Measurements from ENCODE around the gene ADSL.
A peak's percentile ranks its signal among the peaks of the same experiment; 100 is the strongest.
"Not testable (repeated sequence)": the region's sequence is repeated elsewhere in the genome, so short reads cannot be mapped to it uniquely, and the experiment has no call there.

The ADSL gene

DNA sequence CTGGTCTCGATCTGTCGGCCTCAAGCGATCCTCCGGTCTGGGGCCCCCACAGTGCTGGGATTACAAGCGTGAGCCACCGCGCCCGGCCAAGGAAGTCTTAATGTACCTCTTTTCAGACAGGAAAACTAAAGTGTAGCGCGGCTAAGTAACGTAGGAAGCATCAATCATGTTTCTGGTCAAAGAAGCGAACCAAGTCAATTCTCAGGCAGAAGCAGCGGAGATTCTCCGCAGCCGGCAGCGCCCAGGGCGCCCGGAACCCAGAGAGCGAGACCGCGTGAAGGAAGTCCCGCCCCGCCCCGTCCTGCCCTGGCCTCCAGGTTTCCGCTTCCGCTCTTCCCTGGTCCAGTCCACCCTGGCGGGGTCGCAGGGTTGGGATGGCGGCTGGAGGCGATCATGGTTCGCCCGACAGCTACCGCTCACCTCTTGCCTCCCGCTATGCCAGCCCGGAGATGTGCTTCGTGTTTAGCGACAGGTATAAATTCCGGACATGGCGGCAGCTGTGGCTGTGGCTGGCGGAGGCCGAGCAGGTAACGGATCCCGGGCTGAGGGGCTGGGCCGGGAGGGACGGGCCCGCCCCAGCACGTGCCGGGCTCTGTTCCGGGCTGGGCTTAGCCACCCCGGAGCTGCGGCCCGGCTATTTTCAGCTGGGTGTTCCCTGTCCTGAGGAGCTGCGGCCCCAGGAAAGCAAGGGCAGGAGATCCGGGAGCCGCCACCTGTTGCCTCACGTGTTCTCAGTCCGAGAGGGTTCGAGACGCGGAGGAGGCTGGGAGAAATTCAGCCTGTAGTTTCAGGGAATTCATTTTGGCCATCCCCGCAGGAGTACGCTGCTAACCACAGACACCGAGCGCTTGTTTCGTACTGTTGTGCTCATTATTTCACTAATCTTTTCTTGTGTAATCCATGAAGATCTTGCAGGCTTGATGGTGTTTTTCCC, at the start of gene ADSL:
Gene ADSL, plus strand, starts transcription at position 316 of the 934 bp plus-strand sequence. Its CDS starts 59 bp downstream, at position 375.
- DNase-seq = peak; percentile 61 to 81 (median 74)

DNA sequence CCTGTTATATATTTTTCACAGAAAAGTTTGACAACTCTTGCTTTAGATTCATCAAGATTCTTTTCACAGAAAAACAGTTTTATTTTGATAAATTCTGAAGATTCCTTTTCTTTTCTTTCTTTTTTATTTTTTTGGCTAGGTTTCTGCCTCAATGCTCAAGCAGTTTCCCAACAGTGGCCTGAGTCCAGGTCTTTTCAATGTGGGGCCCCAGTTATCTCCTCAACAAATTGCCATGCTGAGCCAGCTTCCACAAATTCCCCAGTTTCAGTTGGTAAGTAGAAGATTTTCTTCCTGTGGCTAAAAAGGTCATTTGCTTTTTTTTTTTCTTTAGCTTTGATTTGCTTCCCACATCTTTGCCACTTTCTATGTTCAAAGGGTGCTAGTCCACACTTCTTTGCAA, 46.0 kb upstream of the ADSL start:
- DNase-seq = no peak

DNA sequence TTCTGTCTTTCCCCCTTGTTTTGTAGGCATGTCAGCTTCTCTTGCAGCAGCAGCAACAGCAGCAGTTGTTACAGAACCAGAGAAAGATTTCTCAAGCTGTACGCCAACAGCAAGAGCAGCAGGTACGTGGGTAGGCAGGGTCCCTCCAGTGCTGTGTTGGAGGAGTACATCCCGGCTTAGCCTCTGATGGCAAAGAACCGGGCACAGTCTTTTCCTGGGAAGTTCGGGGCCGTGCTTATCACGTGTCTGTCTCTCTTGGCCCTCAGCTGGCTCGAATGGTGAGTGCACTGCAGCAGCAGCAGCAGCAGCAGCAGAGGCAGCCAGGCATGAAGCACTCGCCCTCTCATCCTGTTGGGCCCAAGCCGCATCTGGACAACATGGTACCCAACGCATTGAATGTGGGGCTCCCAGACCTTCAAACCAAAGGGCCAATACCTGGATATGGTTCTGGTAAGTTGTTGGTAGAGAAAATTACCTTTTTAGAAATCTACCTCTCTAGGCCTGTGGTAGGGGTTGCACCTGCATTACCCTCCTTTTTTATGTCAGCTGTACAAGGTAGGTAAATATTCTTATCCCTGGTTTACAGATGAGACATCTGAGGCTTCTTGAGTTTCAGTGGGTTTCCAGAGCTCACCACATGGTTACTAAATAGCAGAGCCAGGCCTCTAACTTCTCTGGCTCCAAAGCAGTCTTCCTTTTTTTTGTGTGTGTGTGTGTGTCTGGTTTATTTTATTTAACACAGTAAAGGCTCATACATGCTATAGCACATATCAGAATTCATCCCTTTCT, 45.2 kb upstream of the ADSL start:
- DNase-seq = no peak

DNA sequence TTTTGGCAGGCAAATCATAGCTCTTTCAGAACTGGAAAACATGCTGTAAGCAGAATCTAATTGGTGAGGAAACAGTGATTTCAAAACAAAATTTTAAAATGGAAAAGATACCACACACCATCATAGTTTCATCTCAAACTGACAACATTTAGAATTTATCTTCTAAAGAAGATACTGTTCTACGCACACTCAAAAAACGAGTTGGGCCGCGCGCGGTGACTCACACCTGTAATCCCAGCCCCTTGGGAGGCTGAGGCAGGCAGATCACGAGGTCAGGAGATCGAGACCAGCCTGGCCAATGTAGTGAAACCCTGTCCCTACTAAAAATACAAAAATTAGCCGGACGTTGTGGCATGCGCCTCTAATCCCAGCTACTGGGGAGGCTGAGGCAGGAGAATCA, 44.2 kb upstream of the ADSL start:
- no peak for DNase-seq

DNA sequence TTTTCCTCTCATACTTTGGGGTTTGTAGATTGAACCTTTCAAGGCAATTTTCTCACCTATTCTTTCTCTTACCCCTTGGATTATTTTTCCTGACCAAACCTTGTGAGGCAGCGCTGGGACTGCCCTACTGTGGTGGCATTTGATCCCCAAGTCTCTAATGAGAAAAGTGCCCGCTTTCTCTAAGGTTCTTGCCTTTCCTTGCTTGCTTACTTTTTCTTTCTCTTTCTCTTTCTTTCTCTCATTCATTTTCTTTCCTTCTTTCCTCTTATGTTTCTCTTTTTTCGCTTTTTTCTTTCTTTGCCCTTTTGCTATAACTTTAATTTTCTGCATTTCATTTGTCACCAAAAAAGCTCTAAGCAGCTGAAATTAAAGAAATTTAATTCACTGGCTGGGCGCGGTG, 40.7 kb upstream of the ADSL start:
- DNase-seq = no peak

DNA sequence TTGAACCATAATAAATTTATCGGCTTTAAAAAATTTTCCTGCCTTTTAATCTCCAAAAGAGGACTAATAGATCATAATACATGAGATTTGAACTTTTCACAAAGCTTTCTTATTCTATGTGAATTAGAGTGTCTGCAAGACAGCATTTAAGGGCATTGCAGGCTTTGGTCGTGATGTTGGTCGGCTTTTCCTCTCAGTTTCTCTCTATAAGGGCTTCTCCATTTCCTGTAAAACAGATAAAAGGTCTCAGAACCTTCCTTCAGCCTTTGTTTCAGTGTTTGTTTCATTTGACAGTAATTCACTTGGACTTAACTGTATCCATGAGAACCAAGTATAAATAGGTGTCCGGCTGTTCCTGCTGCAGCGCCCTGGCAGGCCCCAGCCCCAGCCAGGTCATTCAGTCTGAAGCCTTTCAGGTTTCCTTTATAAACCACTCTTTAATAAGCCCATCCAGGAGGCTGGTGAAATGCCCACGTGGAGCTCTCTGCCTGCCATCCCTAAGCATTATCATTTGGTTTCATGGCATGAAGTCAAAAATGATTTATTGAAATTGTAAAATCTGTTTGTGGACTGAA, 37.2 kb upstream of the ADSL start:
- peak in 1 of 6 experiments; percentile 8 for DNase-seq

DNA sequence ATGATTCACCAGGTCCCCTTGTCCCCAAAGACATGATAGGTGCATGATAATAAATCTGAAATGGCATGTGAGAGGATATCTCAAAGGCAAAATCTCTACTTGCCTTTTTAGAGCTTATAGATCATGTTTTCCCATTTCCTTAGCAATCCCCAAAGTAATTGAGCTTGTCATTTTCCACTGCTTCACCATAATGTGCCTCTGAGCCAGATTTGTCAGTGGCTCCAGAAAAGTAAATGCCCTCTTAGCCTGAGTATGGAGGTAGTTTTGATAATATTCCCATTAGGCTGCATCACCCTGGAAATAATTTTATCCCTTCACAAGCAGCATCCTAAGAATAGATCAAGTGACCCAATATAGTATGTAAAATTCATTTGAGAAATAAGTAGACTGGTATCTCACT, 36.7 kb upstream of the ADSL start:
- no peak for DNase-seq

DNA sequence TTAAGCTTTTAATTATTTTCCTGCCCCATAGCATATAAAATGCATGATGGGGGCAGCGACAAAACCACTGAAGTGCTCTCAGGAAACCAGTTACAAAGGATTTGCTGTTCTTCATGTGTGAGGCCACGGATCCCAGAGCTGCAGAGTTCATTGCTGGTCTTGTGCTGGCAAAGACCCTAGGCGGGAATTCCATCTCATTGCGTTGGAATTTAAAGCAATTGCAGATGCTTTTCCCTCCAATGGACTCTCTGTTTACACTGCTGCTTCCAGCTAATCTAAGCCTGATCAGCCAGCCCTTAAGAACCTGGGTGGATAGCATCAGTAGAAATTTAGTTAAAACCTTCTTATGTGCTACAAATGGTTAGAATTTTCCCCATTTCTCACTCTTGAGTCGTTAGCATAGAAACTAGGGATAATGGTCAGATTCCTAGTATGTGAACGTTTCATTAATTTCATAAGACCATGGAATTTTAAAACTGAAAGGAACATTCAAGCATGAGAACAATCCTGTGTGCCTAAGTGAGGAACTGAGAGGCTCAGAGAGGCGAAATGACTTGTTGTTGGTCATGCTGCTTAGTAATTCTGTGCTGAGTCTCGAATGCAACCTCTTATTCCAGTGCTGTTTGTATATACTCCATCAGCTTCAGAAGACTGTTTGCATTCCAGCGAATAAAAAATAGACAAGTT, 36.1 kb upstream of the ADSL start:
- no peak for DNase-seq

DNA sequence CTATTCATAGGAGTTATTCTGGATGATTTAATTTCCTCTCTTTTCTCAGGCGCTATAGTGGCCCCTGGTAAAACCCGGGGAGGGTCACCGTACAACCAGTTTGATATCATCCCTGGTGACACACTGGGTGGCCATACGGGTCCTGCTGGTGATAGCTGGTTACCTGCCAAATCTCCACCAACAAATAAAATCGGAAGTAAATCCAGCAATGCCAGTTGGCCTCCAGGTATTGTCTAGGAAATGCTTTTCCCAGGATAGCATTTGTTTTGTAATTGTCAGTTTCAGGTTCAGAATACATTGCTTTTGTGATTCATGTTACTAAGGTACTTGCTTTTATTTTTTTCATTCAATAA, 35.6 kb upstream of the ADSL start:
- DNase-seq = no peak

DNA sequence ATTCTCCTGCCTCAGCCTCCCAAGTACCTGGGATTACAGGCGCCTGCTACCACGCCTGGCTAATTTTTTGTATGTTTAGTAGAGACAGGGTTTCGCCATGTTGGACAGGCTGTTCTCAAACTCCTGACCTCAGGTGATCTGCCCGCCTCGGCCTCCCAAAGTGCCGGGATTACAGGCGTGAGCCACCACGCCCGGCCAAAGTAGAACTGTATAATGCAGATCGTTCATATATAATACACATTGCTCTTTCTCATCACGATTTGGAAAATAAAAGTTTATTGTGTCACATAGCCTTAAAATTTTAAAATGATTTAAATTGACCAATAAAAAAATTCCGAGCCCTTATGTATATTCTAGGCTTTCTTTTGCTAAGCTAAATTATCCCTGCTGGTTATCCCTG, 34.7 kb upstream of the ADSL start:
- not testable (repeated sequence) for DNase-seq

DNA sequence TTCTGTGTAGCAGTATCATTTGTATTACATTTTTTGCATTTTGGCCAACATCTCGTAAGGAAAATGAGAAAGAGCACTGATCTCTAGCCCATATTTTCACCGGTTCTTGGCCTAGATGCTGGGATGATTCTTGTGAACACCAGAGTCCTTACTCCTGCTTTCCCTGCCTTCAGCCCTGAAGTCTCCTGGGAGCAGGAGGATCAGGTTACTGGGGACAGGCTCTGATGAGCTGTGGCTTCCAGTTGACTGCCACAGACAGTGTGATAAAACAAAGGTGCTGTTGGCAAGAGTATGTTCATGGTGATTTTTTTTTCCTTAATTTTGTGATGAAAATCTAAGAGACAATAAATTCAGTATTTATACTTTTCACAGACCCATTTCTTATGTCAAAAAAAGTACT, 34.2 kb upstream of the ADSL start:
- no peak for DNase-seq

DNA sequence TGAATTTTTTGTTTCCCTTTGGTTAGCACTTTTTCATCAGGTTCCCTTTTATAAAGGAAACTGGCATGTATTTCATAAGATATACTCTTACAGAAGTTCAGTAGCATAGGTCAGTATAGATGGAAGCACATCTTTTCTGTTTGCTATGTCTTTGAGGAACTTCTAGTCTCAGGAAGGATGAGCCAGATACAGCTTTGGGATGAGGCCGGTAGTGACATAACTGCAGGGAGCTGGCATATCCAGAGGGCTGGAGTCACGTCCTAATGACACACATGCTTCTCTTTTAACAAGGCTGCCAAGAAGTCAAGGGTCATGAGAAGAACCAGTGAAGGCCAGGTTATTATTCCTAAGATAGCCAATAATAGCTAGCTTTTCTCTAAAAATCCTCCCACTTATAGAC, 33.3 kb upstream of the ADSL start:
- no peak for DNase-seq

DNA sequence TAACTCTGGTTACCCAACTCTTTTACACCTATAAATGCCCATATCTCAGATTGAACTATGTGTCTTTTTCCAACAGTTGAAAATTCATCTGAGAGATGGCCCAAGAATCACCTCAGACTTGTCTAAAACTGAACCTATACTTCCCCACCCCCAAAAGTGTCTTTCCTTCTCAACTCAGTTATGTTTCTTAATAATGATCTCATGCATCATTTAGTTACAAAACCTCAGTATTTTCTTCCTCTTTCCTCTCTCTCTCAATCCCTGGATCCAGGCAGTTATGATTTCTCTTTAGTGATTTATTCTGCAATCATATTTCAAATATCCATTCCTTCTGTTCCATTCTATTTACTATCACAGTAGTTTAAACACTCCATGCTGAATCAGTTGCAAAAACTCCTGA, 32.3 kb upstream of the ADSL start:
- no peak for DNase-seq

DNA sequence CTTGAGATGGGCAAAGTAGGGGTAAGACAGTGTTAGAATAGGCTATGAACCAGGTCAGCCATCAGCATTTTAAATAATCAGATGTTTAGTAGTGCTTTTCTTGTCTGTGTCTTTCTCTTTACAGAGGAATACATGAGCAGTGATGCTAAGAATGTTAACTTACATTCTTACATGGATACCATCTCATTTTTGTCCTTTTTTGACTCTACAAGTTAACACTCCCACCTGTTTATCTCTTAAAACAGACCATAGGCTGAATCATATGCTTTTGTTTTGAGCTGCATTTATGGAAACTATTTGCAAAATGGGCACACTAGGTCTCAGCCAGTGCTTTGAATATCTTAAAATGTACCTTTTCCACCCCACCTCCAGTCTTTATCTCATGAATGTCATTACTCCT, 25.6 kb upstream of the ADSL start:
- no peak for DNase-seq

DNA sequence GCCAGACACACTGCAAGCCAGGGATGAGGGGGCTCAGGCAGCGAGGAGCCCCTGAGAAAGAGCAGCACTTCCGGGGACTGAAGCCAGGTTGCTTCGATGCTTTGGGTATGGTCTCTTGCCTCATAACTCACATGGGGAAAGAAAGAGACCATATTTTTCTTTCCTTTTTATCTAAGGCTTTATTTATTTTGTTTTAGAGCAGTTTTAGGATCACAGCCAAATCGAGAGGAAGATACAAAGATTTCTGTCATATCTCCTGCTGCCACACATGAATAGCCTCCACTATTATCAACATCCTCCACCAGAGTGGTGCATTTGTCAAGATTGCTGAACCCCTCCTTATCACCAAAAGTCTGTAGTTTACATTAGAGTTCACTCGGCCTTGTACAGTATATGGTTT, 24.3 kb upstream of the ADSL start:
- no peak for DNase-seq

DNA sequence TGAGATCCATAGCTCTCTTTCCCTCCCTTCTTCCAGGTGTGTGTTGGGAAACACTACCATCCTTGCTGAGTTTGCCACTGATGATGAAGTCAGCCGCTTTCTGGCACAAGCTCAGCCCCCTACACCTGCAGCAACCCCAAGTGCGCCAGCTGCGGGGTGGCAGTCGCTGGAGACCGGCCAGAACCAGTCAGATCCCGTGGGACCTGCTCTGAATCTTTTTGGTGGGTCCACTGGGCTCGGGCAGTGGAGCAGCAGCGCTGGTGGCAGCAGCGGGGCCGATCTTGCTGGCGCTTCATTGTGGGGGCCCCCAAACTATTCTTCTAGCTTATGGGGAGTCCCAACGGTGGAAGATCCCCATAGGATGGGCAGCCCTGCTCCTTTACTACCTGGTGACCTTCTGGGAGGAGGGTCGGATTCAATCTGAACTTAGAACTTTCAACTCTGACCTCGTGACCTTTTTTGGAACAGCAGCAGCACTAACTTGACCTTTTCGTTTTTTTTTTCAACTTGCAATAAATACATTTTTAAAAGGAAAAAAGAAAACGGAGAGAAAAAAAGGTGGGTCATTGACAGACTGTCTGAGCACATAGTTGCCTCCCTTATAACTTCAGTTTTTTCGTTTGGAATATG, 23.4 kb upstream of the ADSL start:
- no peak for DNase-seq

DNA sequence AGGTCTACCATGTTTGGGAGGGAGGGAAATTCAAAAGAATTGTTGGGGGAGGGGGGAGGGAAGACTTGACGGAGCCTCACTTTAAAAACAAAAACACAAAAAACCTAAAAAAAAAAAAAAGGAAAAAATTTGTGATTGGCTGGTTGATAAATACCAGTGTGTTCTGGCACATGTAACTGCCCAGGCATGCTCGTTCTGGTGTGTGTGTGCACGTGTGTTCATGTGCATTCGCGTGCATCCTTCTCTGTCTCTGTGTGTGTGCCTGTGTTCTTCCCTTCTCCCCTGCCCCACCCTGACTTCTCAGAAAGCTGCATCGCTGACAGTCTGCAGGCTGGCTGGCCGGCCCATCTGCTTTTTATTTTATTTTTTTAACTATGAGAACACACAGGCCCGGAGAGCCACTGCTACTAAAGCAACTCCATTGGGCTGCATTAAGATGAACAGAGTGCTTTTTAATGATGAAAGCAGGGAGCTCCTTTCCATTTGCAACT, 22.6 kb upstream of the ADSL start:
- peak in 5 of 6 experiments; percentile 13 to 66 (median 38) for DNase-seq

DNA sequence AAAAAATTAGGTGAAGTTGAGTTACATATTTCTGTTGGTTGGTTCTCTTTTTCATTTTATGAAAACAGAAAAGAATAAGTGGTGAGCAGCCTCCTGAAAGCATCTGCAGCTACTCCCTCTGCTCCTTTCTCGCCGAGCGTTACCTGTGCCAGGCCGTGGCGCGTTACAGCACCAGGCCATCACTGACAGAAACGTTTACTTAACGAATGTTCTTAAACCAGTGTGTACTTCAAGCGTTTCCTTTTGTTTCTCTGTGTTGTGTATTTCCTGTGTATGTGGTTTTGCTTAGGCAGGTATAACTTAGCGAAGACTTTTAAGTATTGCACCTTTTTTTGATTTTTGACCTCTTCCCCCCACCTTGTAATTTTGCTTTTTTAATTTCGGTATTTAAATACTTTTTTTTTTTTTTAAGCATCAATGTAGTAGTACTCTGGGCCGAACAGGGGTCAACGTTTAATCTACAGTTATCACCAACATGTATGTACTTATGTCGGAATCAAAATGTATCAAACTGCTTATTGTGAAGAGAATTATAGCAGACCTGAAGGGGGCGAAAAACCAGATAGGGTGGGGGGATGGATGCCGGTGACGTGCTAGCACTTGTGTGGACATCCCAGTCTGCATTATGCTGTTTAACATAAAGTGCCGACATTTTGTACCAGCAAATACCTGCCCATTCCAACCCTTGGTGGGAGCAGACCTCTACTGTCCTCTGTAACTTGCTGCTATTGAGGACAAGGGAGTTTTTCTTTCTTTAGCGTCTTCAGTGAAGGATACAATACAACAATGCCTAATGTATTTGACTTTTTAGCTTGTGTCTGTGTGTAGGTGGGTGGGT, 21.6 kb upstream of the ADSL start:
- DNase-seq = peak; percentile 46 to 91 (median 68)

DNA sequence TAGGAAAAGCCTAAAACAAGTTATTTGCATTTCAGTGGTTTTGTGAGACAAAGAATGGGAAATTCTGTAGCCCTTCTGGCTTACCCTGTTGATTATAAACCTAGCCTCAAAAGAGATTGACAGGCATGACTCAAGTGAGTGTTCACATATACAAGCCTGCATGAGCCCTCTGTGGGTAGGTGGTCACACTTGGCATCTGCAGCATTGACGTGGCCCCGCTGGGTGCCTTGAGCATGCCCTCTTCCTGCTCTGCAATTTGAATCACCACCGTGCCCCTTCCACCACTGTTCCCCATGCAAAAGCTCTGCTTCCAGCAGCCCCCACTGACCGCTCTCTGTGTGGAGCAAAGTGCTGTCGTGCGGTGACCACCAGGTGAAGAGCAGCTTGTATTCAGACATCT, 21.0 kb upstream of the ADSL start:
- DNase-seq = peak; percentile 22 to 54 (median 46)

DNA sequence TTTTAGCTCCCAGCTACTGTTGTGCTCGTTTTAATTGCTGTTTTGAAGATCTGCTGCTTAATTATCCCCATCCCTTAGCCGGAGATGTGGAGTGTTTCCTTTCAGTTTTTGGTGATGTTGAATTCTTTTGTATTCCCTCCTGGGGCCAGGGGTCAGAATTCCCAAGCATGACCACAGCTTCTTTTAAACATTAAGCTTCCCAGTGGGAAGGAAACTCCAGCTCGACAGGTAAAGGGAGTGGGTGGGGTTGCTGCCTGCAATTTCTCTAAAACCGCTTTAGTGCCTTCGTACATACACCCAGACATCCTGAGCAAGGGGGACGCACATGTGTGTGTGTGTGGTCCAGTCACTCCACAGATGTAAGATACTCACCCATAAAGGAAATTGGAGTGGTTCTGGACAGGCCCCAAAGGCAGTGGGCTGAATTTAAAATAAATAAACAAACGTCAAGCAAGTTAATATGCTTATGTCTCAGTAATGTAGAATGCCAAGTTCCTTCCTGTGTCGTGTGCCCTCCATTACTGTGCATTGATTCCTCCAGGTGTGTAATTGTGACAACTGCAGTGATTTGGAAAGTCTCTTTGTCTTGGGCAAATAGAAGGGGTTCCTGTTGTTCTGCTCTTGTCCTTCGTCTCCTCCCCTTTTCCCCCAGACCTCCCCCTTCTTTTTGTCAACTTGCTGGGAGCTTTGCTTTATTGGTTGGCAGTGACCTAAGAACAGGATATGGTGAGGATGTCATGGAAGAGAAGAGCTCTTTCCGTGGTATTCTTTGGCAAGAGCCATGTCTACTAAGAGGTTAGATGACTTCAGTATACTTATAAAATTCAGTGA, 19.2 kb upstream of the ADSL start:
- peak in 3 of 6 experiments; percentile 45 to 53 (median 52) for DNase-seq
